ENCODE measurements around the gene CNKSR1. TPM values are rescaled to one million over a fixed set of nuclear protein-coding genes. Genes with fewer than 3 reads are reported as not detected.
"Not testable (repeated sequence)": the region's sequence is repeated elsewhere in the genome, so short reads cannot be mapped to it uniquely, and the experiment has no call there.

The CNKSR1 gene
- total RNA-seq, 2 experiments from 2014 or later, result 1.2 to 1.4 TPM

DNA sequence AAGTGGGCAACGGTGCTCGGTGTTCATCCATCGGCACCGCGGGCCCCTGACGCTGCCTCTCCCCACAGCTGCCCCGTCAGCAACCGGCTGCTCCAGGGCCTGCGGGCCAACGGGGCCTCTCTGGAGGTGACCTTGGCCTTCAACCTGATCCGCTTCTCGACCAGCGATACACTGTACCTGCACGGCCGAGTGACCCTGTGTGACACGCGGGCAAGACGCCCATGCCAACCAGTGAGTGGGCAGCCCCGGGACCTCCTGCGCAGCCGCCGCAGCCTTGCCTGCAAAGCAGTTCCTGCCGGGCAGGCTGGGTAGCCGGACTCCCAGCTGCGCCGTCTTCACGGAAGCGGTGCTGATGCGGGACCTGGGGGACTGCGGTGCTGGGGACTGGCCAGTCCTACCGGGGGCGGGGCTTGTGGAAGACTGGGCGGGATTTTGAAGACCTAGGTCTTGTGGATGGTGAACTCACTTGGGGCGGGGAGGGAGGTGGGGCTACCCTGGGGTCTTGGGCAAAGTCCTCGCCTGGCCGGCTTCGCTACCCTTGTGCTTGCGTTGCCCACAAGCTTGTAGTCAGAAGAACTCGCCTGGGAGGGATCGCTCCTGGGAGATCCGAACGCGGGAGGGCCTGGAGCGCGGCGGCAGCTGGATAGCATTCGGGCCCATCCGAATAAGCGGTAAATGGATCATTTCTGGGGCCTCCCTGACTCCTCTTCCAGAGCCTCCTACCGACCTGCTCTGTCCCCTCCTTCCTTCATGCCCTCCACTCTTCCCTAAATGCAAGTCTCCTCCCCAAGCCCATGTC is 47.9 kb downstream of the CNKSR1 start:
- peak; percentile 68 for DNase-seq
- ChIA-PET POLR2A (interaction anchor here (1.7 kb wide), 1 partner anchor 9 kb away, joined by 5 read pairs; the partner anchor contains the start of gene CEP85), CTCF (interaction anchor here (1.6 to 2.7 kb wide), 2 partner anchors 9 to 55 kb away, joined by 7 to 10 read pairs; partner anchors contain the start of genes CEP85 and ZNF593)
- Mint-ChIP-seq H3K36me3 (ENCODE audit: low read depth) (no peaks in the 10 kb centered on the region), H3K27me3 (peaks cover 21% of the 10 kb centered on the region), H3K4me1 (ENCODE audit: low read depth) (peaks cover 5% of the 10 kb centered on the region), H3K4me3 (peak overlapping the region; percentile 59), H3K27ac (no peak overlapping the region), H3K9me3 (no peaks in the 10 kb centered on the region)
- peak; percentile 89 for ATAC-seq
- TF ChIP-seq, protein P1, sequence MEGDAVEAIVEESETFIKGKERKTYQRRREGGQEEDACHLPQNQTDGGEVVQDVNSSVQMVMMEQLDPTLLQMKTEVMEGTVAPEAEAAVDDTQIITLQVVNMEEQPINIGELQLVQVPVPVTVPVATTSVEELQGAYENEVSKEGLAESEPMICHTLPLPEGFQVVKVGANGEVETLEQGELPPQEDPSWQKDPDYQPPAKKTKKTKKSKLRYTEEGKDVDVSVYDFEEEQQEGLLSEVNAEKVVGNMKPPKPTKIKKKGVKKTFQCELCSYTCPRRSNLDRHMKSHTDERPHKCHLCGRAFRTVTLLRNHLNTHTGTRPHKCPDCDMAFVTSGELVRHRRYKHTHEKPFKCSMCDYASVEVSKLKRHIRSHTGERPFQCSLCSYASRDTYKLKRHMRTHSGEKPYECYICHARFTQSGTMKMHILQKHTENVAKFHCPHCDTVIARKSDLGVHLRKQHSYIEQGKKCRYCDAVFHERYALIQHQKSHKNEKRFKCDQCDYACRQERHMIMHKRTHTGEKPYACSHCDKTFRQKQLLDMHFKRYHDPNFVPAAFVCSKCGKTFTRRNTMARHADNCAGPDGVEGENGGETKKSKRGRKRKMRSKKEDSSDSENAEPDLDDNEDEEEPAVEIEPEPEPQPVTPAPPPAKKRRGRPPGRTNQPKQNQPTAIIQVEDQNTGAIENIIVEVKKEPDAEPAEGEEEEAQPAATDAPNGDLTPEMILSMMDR (IDR thresholded peaks at IDR 0.05), result no peak
- intact Hi-C loops (cut with micrococcal nuclease), result no loop called here

DNA sequence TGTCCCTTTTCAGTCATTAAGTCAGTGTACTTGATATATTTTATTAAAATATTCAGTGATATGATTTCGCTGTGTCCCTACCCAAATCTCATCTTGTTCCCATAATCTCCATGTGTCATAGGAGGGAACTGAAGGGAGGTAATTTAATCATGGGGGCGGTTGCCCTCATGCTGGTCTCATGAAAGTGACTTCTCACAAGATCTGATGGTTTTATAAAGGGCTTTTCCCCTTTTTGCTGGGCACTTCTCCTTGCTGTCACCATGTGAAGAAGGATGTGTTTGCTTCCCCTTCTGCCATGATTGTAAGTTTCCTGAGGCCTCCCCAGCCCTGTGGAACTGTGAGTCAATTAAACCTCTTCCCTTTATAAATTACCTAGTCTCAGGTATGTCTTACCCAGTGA is 53.4 kb downstream of the CNKSR1 start:
- CTCF ChIA-PET, result interaction anchor here (1.6 kb wide), 1 partner anchor 186 kb away, joined by 8 read pairs; no protein-coding TSS in a partner anchor
- H3K4me3 Mint-ChIP-seq; H3K36me3 Mint-ChIP-seq (ENCODE audit: low read depth); DNase-seq; H3K9me3 Mint-ChIP-seq; POLR2A ChIA-PET; H3K4me1 Mint-ChIP-seq (ENCODE audit: low read depth); H3K27me3 Mint-ChIP-seq; ATAC-seq; H3K27ac Mint-ChIP-seq: not testable (repeated sequence)
- intact Hi-C loops (cut with micrococcal nuclease), result loop anchor here (5.0 kb wide), 1 partner anchor 68 kb away; no protein-coding TSS in a partner anchor

DNA sequence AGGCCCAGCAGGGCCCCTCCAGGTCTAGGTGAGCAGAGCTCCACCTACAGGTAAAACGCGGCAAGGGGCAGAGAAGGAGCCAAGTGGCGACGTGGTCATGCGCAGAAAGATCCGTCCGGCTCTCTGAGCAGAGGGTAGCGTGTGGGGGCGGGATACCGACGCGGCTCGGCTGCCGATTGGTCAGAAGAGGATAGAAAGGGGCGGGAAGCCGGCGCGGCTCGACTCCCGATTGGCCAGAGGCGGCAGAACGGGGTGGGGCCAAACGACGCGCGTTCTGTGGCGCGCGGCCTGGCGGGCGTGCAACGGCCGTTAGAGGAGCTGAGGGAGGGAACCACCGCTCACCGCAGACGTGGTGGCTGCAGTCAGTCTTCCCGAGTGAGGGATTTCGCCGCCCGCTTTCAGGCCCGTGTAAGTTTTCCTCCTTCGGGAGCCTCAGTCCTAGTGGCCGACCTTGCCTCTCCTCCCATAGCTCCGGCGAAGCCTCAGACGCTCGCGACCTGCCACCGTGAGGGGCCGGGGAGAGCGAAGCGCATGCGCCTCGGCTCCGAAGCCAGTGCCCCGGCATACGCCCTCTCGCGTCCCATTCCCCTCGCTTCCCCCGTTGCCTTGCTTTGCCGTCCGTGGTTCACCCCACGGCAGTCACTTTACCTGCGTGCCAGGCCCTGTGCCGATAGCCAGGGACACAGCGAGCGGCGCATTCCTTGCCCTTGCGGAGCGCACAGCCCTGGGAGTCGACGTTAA is 56.8 kb downstream of the CNKSR1 start, which contains the start of gene CEP85:
Gene CEP85 (plus strand): TSS at position 298 of the 741 bp plus-strand sequence. CDS start 5,584 bp downstream, outside the sequence.
- peak within 1 kb of the TSS; percentile 92 for H3K27ac Mint-ChIP-seq
- TF ChIP-seq, protein P1 (IDR thresholded peaks at IDR 0.05), result peak; percentile 26
- H3K9me3 Mint-ChIP-seq, result no peaks in the 10 kb centered on the region
- peak within 1 kb of the TSS; percentile 98 for H3K4me3 Mint-ChIP-seq
- peak; percentile 94 for ATAC-seq
- H3K4me1 Mint-ChIP-seq (ENCODE audit: low read depth), result peaks cover 27% of the 10 kb centered on the region
- intact Hi-C loops (cut with micrococcal nuclease), result loop anchor here (5.0 kb wide), 1 partner anchor 72 kb away; no protein-coding TSS in a partner anchor
- ChIA-PET CTCF (interaction anchor here (0.6 to 4.4 kb wide), 68 partner anchors 9 to 263 kb away, joined by 3 to 77 read pairs (median 4); partner anchors contain the start of genes C1orf232, CD52, DHDDS and HMGN2), POLR2A (interaction anchor here (1.0 to 2.1 kb wide), 7 partner anchors 9 to 155 kb away, joined by 3 to 6 read pairs (median 5); no protein-coding TSS in a partner anchor)
- H3K36me3 Mint-ChIP-seq (ENCODE audit: low read depth), result peaks cover 23% of the 10 kb centered on the region
- peak; percentile 99 for DNase-seq
- no peaks in the 10 kb centered on the region for H3K27me3 Mint-ChIP-seq

DNA sequence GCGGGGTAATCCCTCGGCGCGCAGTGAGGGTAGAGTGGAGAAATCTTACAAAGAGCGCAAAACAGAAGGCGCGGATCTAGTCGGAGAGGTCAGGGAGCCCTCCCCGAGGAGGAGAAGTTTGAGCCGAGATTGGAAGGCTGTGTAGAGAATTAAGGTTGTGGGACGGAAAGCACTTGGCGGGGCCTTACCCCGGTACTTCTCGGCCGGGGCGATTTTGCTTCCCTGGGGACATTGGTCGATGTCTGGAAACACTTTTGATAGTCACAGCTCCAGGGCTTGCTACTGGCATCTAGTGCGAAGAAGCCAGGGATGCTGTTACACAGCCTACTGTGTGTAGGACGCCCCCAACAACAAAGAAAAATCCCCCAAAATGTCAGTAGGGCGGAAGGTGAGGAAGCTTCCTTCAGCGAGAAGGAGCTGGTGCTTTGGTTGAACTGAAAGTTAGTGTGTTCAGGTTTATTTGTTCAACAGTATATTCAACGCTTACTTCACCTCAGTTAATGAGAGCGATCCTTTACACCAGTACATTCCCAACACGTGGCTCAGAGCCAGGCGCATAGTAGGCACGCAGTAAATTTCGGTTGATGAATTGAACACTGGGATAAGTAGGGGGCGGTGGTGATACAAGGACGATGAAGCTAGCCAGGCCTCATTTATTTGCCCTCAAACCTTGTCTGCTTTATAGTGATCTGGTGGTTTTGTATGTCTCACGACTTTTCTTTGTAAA is 57.5 kb downstream of the CNKSR1 start:
- no peak for ATAC-seq
- H3K4me3 Mint-ChIP-seq, result peak overlapping the region; percentile 98
- intact Hi-C loops (cut with micrococcal nuclease), result loop anchor here (5.0 kb wide), 1 partner anchor 73 kb away; no protein-coding TSS in a partner anchor
- H3K27ac Mint-ChIP-seq, result peak overlapping the region; percentile 92
- DNase-seq, result peak; percentile 32
- POLR2A ChIA-PET, result interaction anchor here (0.6 to 2.1 kb wide), 9 partner anchors 9 to 340 kb away, joined by 3 to 6 read pairs (median 5); no protein-coding TSS in a partner anchor
- H3K9me3 Mint-ChIP-seq, result no peaks in the 10 kb centered on the region
- no peaks in the 10 kb centered on the region for H3K27me3 Mint-ChIP-seq
- CTCF ChIA-PET, result interaction anchor here (0.6 to 4.4 kb wide), 68 partner anchors 10 to 433 kb away, joined by 3 to 77 read pairs (median 4); partner anchors contain the start of genes C1orf232, CD52, DHDDS and HMGN2
- TF ChIP-seq, protein P1 (IDR thresholded peaks at IDR 0.05), result peak; percentile 41
- peaks cover 27% of the 10 kb centered on the region for H3K4me1 Mint-ChIP-seq (ENCODE audit: low read depth)
- peaks cover 27% of the 10 kb centered on the region for H3K36me3 Mint-ChIP-seq (ENCODE audit: low read depth)

Data from activated CD8-positive, alpha-beta T cell treated with anti-CD3 and anti-CD28 coated beads for 36 hours (primary cell).